Naive B cell (primary cell): ENCODE data around the gene NCAPD3. TPM values are rescaled to one million over a fixed set of nuclear protein-coding genes. Genes with fewer than 3 reads are reported as not detected.

Experiments used
- ATAC-seq, 2 donors: fragments of 150-1000 bp; cut with Tn5 transposase; 2 replicates each; pipeline ENCODE4 v1.10.0; 2021; ENCODE audit warnings: low read depth in 2 of 2, mild to moderate bottlenecking in 2 of 2, moderate library complexity in 2 of 2
- DNase-seq: peaks from one replicate; pipeline ENCODE4 v3.0.0; 2022
- H3K27ac Mint-ChIP-seq, 6 donors: one replicate each; pipeline ENCODE4 v1.8.0; 2020 to 2022; ENCODE audit warnings: mild to moderate bottlenecking in 6 of 6, mixed read lengths in 6 of 6, moderate library complexity in 5 of 6, inconsistent platforms in 2 of 6
- H3K27me3 Mint-ChIP-seq, 3 donors: one replicate each; pipeline ENCODE4 v1.8.0; 2021 to 2022; ENCODE audit warnings: mixed read lengths in 3 of 3, mild to moderate bottlenecking in 1 of 3
- H3K36me3 Mint-ChIP-seq, 2 donors: one replicate each; pipeline ENCODE4 v1.8.0; 2020 to 2022; ENCODE audit warnings: mixed read lengths in 2 of 2, inconsistent platforms in 1 of 2, mild to moderate bottlenecking in 1 of 2
- H3K4me1 Mint-ChIP-seq, 3 donors: one replicate each; pipeline ENCODE4 v1.8.0; 2020 to 2022; ENCODE audit warnings: mixed read lengths in 3 of 3, inconsistent platforms in 1 of 3, mild to moderate bottlenecking in 1 of 3, moderate library complexity in 1 of 3
- H3K4me3 Mint-ChIP-seq, 8 donors: one replicate each; pipeline ENCODE4 v1.8.0; 2020 to 2022; ENCODE audit warnings: mild to moderate bottlenecking in 8 of 8, mixed read lengths in 8 of 8, moderate library complexity in 8 of 8, inconsistent platforms in 2 of 8
- H3K9me3 Mint-ChIP-seq, 7 donors: one replicate each; pipeline ENCODE4 v1.8.0; 2020 to 2022; ENCODE audit warnings: mixed read lengths in 7 of 7, mild to moderate bottlenecking in 5 of 7, inconsistent platforms in 2 of 7, moderate library complexity in 1 of 7
- polyA plus RNA-seq, 6 donors: library from polyadenylated mRNA; unstranded; fragments of 300-500 nt; fragmentation: Illumina TruSeq; gene quantifications; one replicate each; pipeline ENCODE4 v1.2.3, GENCODE V29; 2021; ENCODE audit warnings: low read depth in 6 of 6

The NCAPD3 gene
- polyA plus RNA-seq, result 10 to 100 TPM in 2 of 6 donors, 1 to 10 TPM in 4; 6.2 to 13.2 (median 8.6) TPM

GRCh38 chr11:134223836-134224709, at the start of gene NCAPD3, which contains the start of gene VPS26B:
NCAPD3 (minus strand) TSS chr11:134223967; CDS start chr11:134223926, 41 bp downstream.
VPS26B (plus strand) TSS chr11:134224671; CDS start chr11:134225123, 452 bp downstream.
- Mint-ChIP-seq H3K27ac (peak within 1 kb of the TSS; percentile 95 to 99 (median 98)), H3K9me3 (no peaks in the 10 kb centered on the region), H3K4me3 (peak within 1 kb of the TSS; percentile 93 to 99 (median 97)), H3K36me3 (peaks cover 3 to 6% of the 10 kb centered on the region in 2 donors), H3K27me3 (peaks cover 8 to 29% (median 10%) of the 10 kb centered on the region in 3 donors), H3K4me1 (peaks cover 36 to 58% (median 40%) of the 10 kb centered on the region in 3 donors)
- ATAC-seq, result peak; percentile 79
- DNase-seq, result peak; percentile 94

- Mint-ChIP-seq H3K4me1 (peaks cover 18 to 26% (median 23%) of the 10 kb centered on the region in 3 donors), H3K36me3 (peaks cover 0 to under 1% of the 10 kb centered on the region in 2 donors), H3K9me3 (peaks cover 0 to 5% (median 2%) of the 10 kb centered on the region in 7 donors), H3K27me3 (peaks cover 72 to 76% (median 75%) of the 10 kb centered on the region in 3 donors), H3K4me3 (no peak overlapping the region), H3K27ac (no peak overlapping the region)
- DNase-seq, result no peak
- ATAC-seq, result no peak
Measured at GRCh38 chr11:134273317-134273712, 49.5 kb upstream of the NCAPD3 start.

- H3K4me3 Mint-ChIP-seq, result no peak overlapping the region
- no peaks in the 10 kb centered on the region for H3K36me3 Mint-ChIP-seq
- peaks cover 72 to 77% (median 77%) of the 10 kb centered on the region in 3 donors for H3K27me3 Mint-ChIP-seq
- ATAC-seq (no peak), DNase-seq (no peak)
- no peak overlapping the region for H3K27ac Mint-ChIP-seq
- H3K4me1 Mint-ChIP-seq, result peaks cover 18 to 26% (median 22%) of the 10 kb centered on the region in 3 donors
- peaks cover 0 to 3% (median 0%) of the 10 kb centered on the region in 7 donors for H3K9me3 Mint-ChIP-seq
Measured at GRCh38 chr11:134272381-134273316, 48.9 kb upstream of the NCAPD3 start.

- Mint-ChIP-seq H3K27ac (no peak overlapping the region), H3K27me3 (peaks cover 65 to 76% (median 70%) of the 10 kb centered on the region in 3 donors), H3K36me3 (no peaks in the 10 kb centered on the region), H3K9me3 (no peaks in the 10 kb centered on the region), H3K4me1 (peaks cover 13 to 20% (median 16%) of the 10 kb centered on the region in 3 donors), H3K4me3 (no peak overlapping the region)
- DNase-seq (no peak), ATAC-seq (no peak)
Measured at GRCh38 chr11:134271978-134272377, 48.2 kb upstream of the NCAPD3 start.

GRCh38 chr11:134270250-134270714, 46.5 kb upstream of the NCAPD3 start:
- no peak overlapping the region for H3K4me3 Mint-ChIP-seq
- peaks cover 0 to 3% (median 0%) of the 10 kb centered on the region in 7 donors for H3K9me3 Mint-ChIP-seq
- DNase-seq (no peak), ATAC-seq (no peak)
- peaks cover 4 to 9% (median 6%) of the 10 kb centered on the region in 3 donors for H3K4me1 Mint-ChIP-seq
- H3K36me3 Mint-ChIP-seq, result no peaks in the 10 kb centered on the region
- H3K27ac Mint-ChIP-seq, result no peak overlapping the region
- H3K27me3 Mint-ChIP-seq, result peaks cover 54 to 66% (median 59%) of the 10 kb centered on the region in 3 donors

- peaks cover 0 to 3% (median 0%) of the 10 kb centered on the region in 7 donors for H3K9me3 Mint-ChIP-seq
- H3K4me3 Mint-ChIP-seq, result no peak overlapping the region
- H3K27me3 Mint-ChIP-seq, result peaks cover 41 to 47% (median 44%) of the 10 kb centered on the region in 3 donors
- H3K4me1 Mint-ChIP-seq, result peaks cover 2 to 4% (median 3%) of the 10 kb centered on the region in 3 donors
- no peak overlapping the region for H3K27ac Mint-ChIP-seq
- ATAC-seq, result no peak
- H3K36me3 Mint-ChIP-seq, result peaks cover 0 to 5% of the 10 kb centered on the region in 2 donors
- no peak for DNase-seq
Measured at GRCh38 chr11:134267966-134268365, 44.2 kb upstream of the NCAPD3 start.

- H3K9me3 Mint-ChIP-seq, result peaks cover 0 to 3% (median 0%) of the 10 kb centered on the region in 7 donors
- ATAC-seq (no peak), DNase-seq (no peak)
- H3K27me3 Mint-ChIP-seq, result peaks cover 36 to 42% (median 39%) of the 10 kb centered on the region in 3 donors
- no peaks in the 10 kb centered on the region for H3K4me1 Mint-ChIP-seq
- H3K27ac Mint-ChIP-seq, result no peak overlapping the region
- peaks cover 0 to 5% of the 10 kb centered on the region in 2 donors for H3K36me3 Mint-ChIP-seq
- H3K4me3 Mint-ChIP-seq, result no peak overlapping the region
Measured at GRCh38 chr11:134267461-134267860, 43.7 kb upstream of the NCAPD3 start.

GRCh38 chr11:134266841-134267251, 43.1 kb upstream of the NCAPD3 start:
- peaks cover 0 to 5% of the 10 kb centered on the region in 2 donors for H3K36me3 Mint-ChIP-seq
- no peaks in the 10 kb centered on the region for H3K4me1 Mint-ChIP-seq
- H3K9me3 Mint-ChIP-seq, result peaks cover 0 to 3% (median 0%) of the 10 kb centered on the region in 7 donors
- no peak for DNase-seq
- no peak for ATAC-seq
- peak overlapping the region in 1 of 6 donors; percentile 62 for H3K27ac Mint-ChIP-seq
- H3K27me3 Mint-ChIP-seq, result peaks cover 32 to 38% (median 32%) of the 10 kb centered on the region in 3 donors
- no peak overlapping the region for H3K4me3 Mint-ChIP-seq

- no peaks in the 10 kb centered on the region for H3K4me1 Mint-ChIP-seq
- peak overlapping the region in 2 of 6 donors; percentile 6 to 62 for H3K27ac Mint-ChIP-seq
Measured at GRCh38 chr11:134266440-134266839, 42.7 kb upstream of the NCAPD3 start.

GRCh38 chr11:134264966-134265764, 41.4 kb upstream of the NCAPD3 start:
- DNase-seq (no peak), ATAC-seq (no peak)
- peak overlapping the region in 1 of 6 donors; percentile 66 for H3K27ac Mint-ChIP-seq
- H3K4me1 Mint-ChIP-seq, result no peaks in the 10 kb centered on the region
- peak overlapping the region in 1 of 8 donors; percentile 42 for H3K4me3 Mint-ChIP-seq
- H3K27me3 Mint-ChIP-seq, result peaks cover 15 to 23% (median 16%) of the 10 kb centered on the region in 3 donors
- H3K9me3 Mint-ChIP-seq, result peaks cover 0 to 3% (median 0%) of the 10 kb centered on the region in 7 donors
- H3K36me3 Mint-ChIP-seq, result peaks cover 6 to 12% of the 10 kb centered on the region in 2 donors

More at GRCh38 chr11:134266440-134266839, 42.7 kb upstream of the NCAPD3 start:
- no peak for ATAC-seq
- peak overlapping the region in 1 of 8 donors; percentile 38 for H3K4me3 Mint-ChIP-seq
- DNase-seq, result no peak
- peaks cover 28 to 35% (median 28%) of the 10 kb centered on the region in 3 donors for H3K27me3 Mint-ChIP-seq
- peaks cover 0 to 3% (median 0%) of the 10 kb centered on the region in 7 donors for H3K9me3 Mint-ChIP-seq
- H3K36me3 Mint-ChIP-seq, result peaks cover 0 to 5% of the 10 kb centered on the region in 2 donors

GRCh38 chr11:134261626-134262488, 38.1 kb upstream of the NCAPD3 start:
- Mint-ChIP-seq H3K36me3 (peaks cover 24 to 25% of the 10 kb centered on the region in 2 donors), H3K27me3 (no peaks in the 10 kb centered on the region), H3K27ac (peak overlapping the region in 1 of 6 donors; percentile 9), H3K4me3 (no peak overlapping the region), H3K4me1 (no peaks in the 10 kb centered on the region), H3K9me3 (peaks cover 0 to 3% (median 0%) of the 10 kb centered on the region in 7 donors)
- ATAC-seq (peak in 1 of 2 donors; percentile 33), DNase-seq (no peak)
